Endothelial cell of umbilical vein (primary cell): ENCODE measurements around the gene MAGI1. TPM values are rescaled to one million over a fixed set of nuclear protein-coding genes. Genes with fewer than 3 reads are reported as not detected.

ENCODE experiments used
- BruUV-seq: library from RNA; stranded (reverse); fragments of 400-500 nt; replicated peaks from 2 replicates; lab custom pipeline; 2021; lab: Mats Ljungman, UMichigan
- CTCF ChIA-PET: fragments of 300-600, 350-600 bp; sonication (Branson Sonifier 250); formaldehyde crosslinking; loops from one replicate; lab custom pipeline; 2021; ENCODE audit warnings: antibody characterized with exemption, inconsistent platforms; lab: Charles Lee
- POLR2A ChIA-PET: fragments of 300-600, 350-600 bp; sonication (Branson Sonifier 250); formaldehyde crosslinking; loops from one replicate; lab custom pipeline; 2021; ENCODE audit warnings: antibody characterized with exemption, inconsistent platforms; lab: Charles Lee
- DNase-seq: peaks from one replicate; pipeline ENCODE4 v3.0.0-alpha.2; 2011; ENCODE audit warnings: low read depth, low spot score
- FAIRE-seq: peaks from 2 replicates; lab custom pipeline; 2011; peaks lifted over from hg19 to GRCh38; lab: Jason Lieb, UNC
- H2AFZ ChIP-seq: 2 replicates; pipeline ENCODE4 v1.6.0; 2012; ENCODE audit warnings: low read depth, low read length, control low read depth, inconsistent platforms
- H3K27ac ChIP-seq: 2 replicates; pipeline ENCODE4 v1.5.1; 2011; ENCODE audit warnings: low read depth, mild to moderate bottlenecking, control low read depth, low read length, moderate library complexity; ENCODE audit not compliant: insufficient read depth
- H3K27me3 ChIP-seq, 2 experiments: 2 replicates each; pipeline versions ENCODE4 v1.6.0 to v1.6.1; 2011; ENCODE audit warnings: low read length in 2 of 2, mixed read lengths in 1 of 2; ENCODE audit not compliant: control insufficient read depth in 2 of 2, insufficient read depth in 2 of 2
- H3K36me3 ChIP-seq, 2 experiments: 2 replicates in 1 of 2; 3 replicates in 1 of 2; pipeline ENCODE4 v1.5.1; 2011; ENCODE audit warnings: low read length in 2 of 2, mild to moderate bottlenecking in 1 of 2, moderate library complexity in 1 of 2; ENCODE audit not compliant: control insufficient read depth in 2 of 2, insufficient read depth in 2 of 2; ENCODE audit errors: extremely low read depth in 1 of 2
- H3K4me1 ChIP-seq: 3 replicates; pipeline ENCODE4 v1.5.1; 2011; ENCODE audit warnings: mild to moderate bottlenecking, low read length; ENCODE audit not compliant: control insufficient read depth, insufficient read depth; ENCODE audit errors: extremely low read depth
- H3K4me2 ChIP-seq: 2 replicates; pipeline ENCODE4 v1.6.1; 2011; ENCODE audit warnings: low read length, control low read depth, mixed read lengths; ENCODE audit not compliant: insufficient read depth
- H3K4me3 ChIP-seq, 3 experiments: fragments of 200-600 bp in 1 of 3; sonication (generic), shearing (Covaris generic) in 1 of 3; replicated peaks in 1 of 3; 2 replicates each; pipeline ENCODE4 v1.5.1; 2011 to 2016; ENCODE audit warnings: control low read depth in 3 of 3, low read length in 3 of 3, mild to moderate bottlenecking in 2 of 3, inconsistent platforms in 1 of 3, low read depth in 1 of 3, moderate library complexity in 1 of 3; ENCODE audit not compliant: insufficient read depth in 1 of 3
- H3K79me2 ChIP-seq: 2 replicates; pipeline ENCODE4 v1.6.0; 2012; ENCODE audit warnings: low read length, inconsistent platforms; ENCODE audit not compliant: control insufficient read depth, insufficient read depth
- H3K9ac ChIP-seq: replicated peaks from 2 replicates; pipeline ENCODE3; 2011; ENCODE audit warnings: low read length, control low read depth; ENCODE audit not compliant: insufficient read depth; ENCODE audit errors: extremely low read depth
- H3K9me1 ChIP-seq: replicated peaks from 3 replicates; pipeline ENCODE4 v1.6.0; 2011; ENCODE audit warnings: mild to moderate bottlenecking, low read length; ENCODE audit not compliant: control insufficient read depth, insufficient read depth; ENCODE audit errors: extremely low read depth
- H3K9me3 ChIP-seq: replicated peaks from 2 replicates; pipeline ENCODE4 v1.5.1; 2012; ENCODE audit warnings: low read length, inconsistent platforms; ENCODE audit not compliant: control insufficient read depth, insufficient read depth
- H4K20me1 ChIP-seq: replicated peaks from 2 replicates; pipeline ENCODE3; 2011; ENCODE audit warnings: mild to moderate bottlenecking, low read length; ENCODE audit not compliant: control insufficient read depth, insufficient read depth; ENCODE audit errors: extremely low read depth
- CTCF ChIP-seq, 2 donors: IDR thresholded peaks; 1 replicate in 1 of 2; 2 replicates in 1 of 2; pipeline ENCODE4 v1.5.1; 2011; ENCODE audit warnings: low read length in 2 of 2, mild to moderate bottlenecking in 2 of 2, moderate library complexity in 2 of 2, control low read depth in 1 of 2, inconsistent platforms in 1 of 2, low read depth in 1 of 2; ENCODE audit not compliant: insufficient read depth in 1 of 2; ENCODE audit errors: extremely low read depth in 1 of 2
- EZH2 ChIP-seq: IDR thresholded peaks from 2 replicates; pipeline ENCODE4 v1.6.1; 2012; ENCODE audit warnings: borderline replicate concordance, low read depth, mild to moderate bottlenecking, moderate library complexity, low read length, inconsistent platforms; ENCODE audit not compliant: severe bottlenecking
- FOS ChIP-seq: IDR thresholded peaks from 2 replicates; pipeline ENCODE4 v1.6.1; 2011; ENCODE audit warnings: mild to moderate bottlenecking, low read length, moderate library complexity, borderline replicate concordance; ENCODE audit not compliant: insufficient read depth
- GATA2 ChIP-seq: IDR thresholded peaks from 2 replicates; pipeline ENCODE4 v1.7.0; 2011; ENCODE audit warnings: low read depth, mild to moderate bottlenecking, moderate library complexity, mixed read lengths, low read length; ENCODE audit not compliant: insufficient read length, insufficient read depth
- JUN ChIP-seq: IDR thresholded peaks from 2 replicates; pipeline ENCODE4 v1.6.1; 2011; ENCODE audit warnings: borderline replicate concordance, low read depth; ENCODE audit not compliant: insufficient read length, insufficient read depth
- MYC ChIP-seq: IDR thresholded peaks from one replicate; pipeline ENCODE4 v1.6.1; 2011; ENCODE audit warnings: mild to moderate bottlenecking, low read depth, low read length
- POLR2A ChIP-seq: IDR thresholded peaks from 2 replicates; pipeline ENCODE4 v1.6.1; 2012; ENCODE audit warnings: low read depth, mild to moderate bottlenecking, control low read depth, low read length
- POLR2AphosphoS5 ChIP-seq: IDR thresholded peaks from 2 replicates; pipeline ENCODE4 v1.6.1; 2012; ENCODE audit warnings: low read depth, mild to moderate bottlenecking, control low read depth, low read length, moderate library complexity; ENCODE audit not compliant: insufficient read depth
- dilution Hi-C: fragments of 300-500 bp; cut with MboI; formaldehyde crosslinking; loops from one replicate; pipeline ENCODE4 v1.15.0; 2019; ENCODE audit warnings: low sequenced_read_pairs; ENCODE audit not compliant: extremely low pct_ligation_motif_present
- intact Hi-C: fragments of 100-400 bp; cut with micrococcal nuclease; formaldehyde crosslinking; loops from one replicate; pipeline ENCODE4 v1.10.0; 2022
- polyA plus RNA-seq, 4 experiments: library from polyadenylated mRNA; depleted of rRNA in 3 of 4; stranded (reverse) in 3 of 4; unstranded in 1 of 4; fragments of >200 nt; gene quantifications; 2 replicates each; pipeline versions ENCODE4 v1.2.1 to v1.2.3, GENCODE V29; 2011 to 2012; ENCODE audit warnings: missing spikeins in 1 of 4
- total RNA-seq: library from RNA; stranded (reverse); gene quantifications from 2 replicates; pipeline ENCODE4 v1.2.3, GENCODE V29; 2021
- TF ChIP-seq, protein P1 (sequence below): IDR thresholded peaks from 2 replicates; pipeline ENCODE4 v1.6.1; 2011; ENCODE audit not compliant: insufficient read depth, insufficient read length

The MAGI1 gene
- total and polyA plus RNA-seq, 2 donors (not counting 3 experiments of a cell fraction or from before 2014, with no cell fraction given) = 10.1 to 47.9 TPM

DNA sequence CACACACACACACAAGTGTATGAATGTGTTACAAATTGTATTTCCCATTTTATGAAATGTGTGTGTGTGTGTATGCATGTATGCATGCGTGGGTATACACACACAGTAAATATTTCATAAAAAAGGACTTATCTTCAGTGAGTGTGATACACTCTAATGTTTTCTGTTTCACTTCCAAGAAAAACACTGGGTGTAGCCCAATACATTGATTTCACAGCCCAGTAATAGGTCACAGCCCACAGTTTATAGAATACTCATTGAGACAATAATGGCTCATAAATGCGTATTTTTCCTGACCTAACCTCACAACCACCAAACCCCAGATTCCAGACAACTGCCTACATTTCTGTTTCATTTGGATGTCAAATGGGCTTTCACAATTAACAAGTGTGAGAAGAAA is 619.5 kb downstream of the MAGI1 start:
- Histone ChIP-seq H2AFZ (no peak overlapping the region), H3K9ac (no peak overlapping the region), H3K4me1 (no peaks in the 10 kb centered on the region), H3K4me3 (no peak overlapping the region), H3K27ac (no peak overlapping the region), H4K20me1 (no peaks in the 10 kb centered on the region), H3K79me2 (no peaks in the 10 kb centered on the region), H3K27me3 (no peaks in the 10 kb centered on the region), H3K4me2 (no peak overlapping the region), H3K9me1 (no peaks in the 10 kb centered on the region), H3K36me3 (no peaks in the 10 kb centered on the region), H3K9me3 (no peaks in the 10 kb centered on the region)
- TF ChIP-seq POLR2A (no peak), EZH2 (no peak), MYC (no peak), CTCF (IDR thresholded peaks at IDR 0.05; ENCODE audit: extremely low read depth in 1 of 2, insufficient read depth in 1 of 2, low read depth in 1 of 2, low read length in 2 of 2) (no peak), GATA2 (no peak), FOS (no peak), POLR2AphosphoS5 (no peak), JUN (no peak)
- TF ChIP-seq, protein P1, sequence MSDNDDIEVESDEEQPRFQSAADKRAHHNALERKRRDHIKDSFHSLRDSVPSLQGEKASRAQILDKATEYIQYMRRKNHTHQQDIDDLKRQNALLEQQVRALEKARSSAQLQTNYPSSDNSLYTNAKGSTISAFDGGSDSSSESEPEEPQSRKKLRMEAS = no peak
- dilution Hi-C loops (no loop called here), intact Hi-C loops (no loop called here)
- CTCF ChIA-PET = no interaction called here
- no TSS peak for BruUV-seq
- no peak for DNase-seq
- POLR2A ChIA-PET = no interaction called here
- no peak for FAIRE-seq
